Activated CD8-positive, alpha-beta memory T cell treated with anti-CD3 and anti-CD28 coated beads for 24 hours (primary cell): ENCODE measurements around the gene PDK4.
"Not testable (repeated sequence)": the region's sequence is repeated elsewhere in the genome, so short reads cannot be mapped to it uniquely, and the experiment has no call there.

Experiments used
- DNase-seq: peaks from one replicate; pipeline ENCODE4 v3.0.0-alpha.2; 2020

PDK4 gene

GRCh38 chr7:95604397-95604796 is 8.1 kb upstream of the PDK4 start:
- DNase-seq: not testable (repeated sequence)

GRCh38 chr7:95602421-95602820 is 6.1 kb upstream of the PDK4 start:
- no peak for DNase-seq

GRCh38 chr7:95601316-95601715 is 5.0 kb upstream of the PDK4 start:
- no peak for DNase-seq

- DNase-seq: no peak
Measured at GRCh38 chr7:95599069-95599468, 2.8 kb upstream of the PDK4 start.

GRCh38 chr7:95598511-95598910 is 2.2 kb upstream of the PDK4 start:
- DNase-seq: no peak

GRCh38 chr7:95595746-95596197 is 544 bp downstream of the PDK4 start:
- DNase-seq: no peak

- DNase-seq: no peak
Measured at GRCh38 chr7:95594185-95594584, 2.1 kb downstream of the PDK4 start.

- DNase-seq: no peak
Measured at GRCh38 chr7:95593343-95593742, 3.0 kb downstream of the PDK4 start.

- DNase-seq: no peak
Measured at GRCh38 chr7:95592570-95592969, 3.7 kb downstream of the PDK4 start.

GRCh38 chr7:95590387-95591248 is 5.7 kb downstream of the PDK4 start:
- DNase-seq: no peak

GRCh38 chr7:95589766-95590165 is 6.5 kb downstream of the PDK4 start:
- no peak for DNase-seq

- DNase-seq: no peak
Measured at GRCh38 chr7:95589031-95589430, 7.3 kb downstream of the PDK4 start.

GRCh38 chr7:95586951-95587301 is 9.4 kb downstream of the PDK4 start:
- no peak for DNase-seq

- DNase-seq: no peak
Measured at GRCh38 chr7:95585426-95585789, 10.9 kb downstream of the PDK4 start.

- no peak for DNase-seq
Measured at GRCh38 chr7:95584769-95585425, 11.4 kb downstream of the PDK4 start.

- no peak for DNase-seq
Measured at GRCh38 chr7:95583834-95584621, 12.3 kb downstream of the PDK4 start.

- no peak for DNase-seq
Measured at GRCh38 chr7:95582578-95583293, 13.6 kb downstream of the PDK4 start.

- no peak for DNase-seq
Measured at GRCh38 chr7:95581467-95581866, 14.8 kb downstream of the PDK4 start.

GRCh38 chr7:95579318-95579717 is 17.0 kb downstream of the PDK4 start:
- no peak for DNase-seq

GRCh38 chr7:95578299-95578855 is 17.9 kb downstream of the PDK4 start:
- no peak for DNase-seq

GRCh38 chr7:95577137-95577536 is 19.2 kb downstream of the PDK4 start:
- DNase-seq: no peak

GRCh38 chr7:95569720-95570119 is 26.6 kb downstream of the PDK4 start:
- no peak for DNase-seq

- DNase-seq: no peak
Measured at GRCh38 chr7:95560674-95561073, 35.6 kb downstream of the PDK4 start.
